ENCODE measurements around the gene LTF. TPM values are rescaled to one million over a fixed set of nuclear protein-coding genes. Genes with fewer than 3 reads are reported as not detected.

The LTF gene
- total RNA-seq, result not detected in 2 replicates

GRCh38 chr3:46464326-46465195 is at the start of gene LTF:
Gene LTF, minus strand, starts transcription at chr3:46464905. Its CDS starts 38 bp downstream, at chr3:46464867.

GRCh38 chr3:46497556-46498265 is 33.0 kb upstream of the LTF start, which contains the start of gene RTP3:
Gene RTP3, plus strand, starts transcription at chr3:46497976. Its CDS starts 87 bp downstream, at chr3:46498063.

GRCh38 chr3:46406788-46407611 is 57.7 kb downstream of the LTF start, which contains the start of the genes CCR5AS and CCRL2:
Gene CCR5AS, minus strand, starts transcription at chr3:46407066.
Gene CCRL2, plus strand, starts transcription at chr3:46407259. Its CDS starts 821 bp downstream, at chr3:46408080.

Other genes with a start within 250 kb of the LTF start
- gene CCR3, start 222.4 kb downstream of the LTF start, total RNA-seq, result not detected in 2 replicates
- gene CCR2, start 110.8 kb downstream of the LTF start, total RNA-seq, result not detected in 2 replicates
- gene CCR5, start 94.0 kb downstream of the LTF start, total RNA-seq, result not detected in 2 replicates
- gene CCRL2, start 57.6 kb downstream of the LTF start, total RNA-seq, result not detected in 2 replicates
- gene RTP3, start 33.1 kb upstream of the LTF start, total RNA-seq, result not detected in 2 replicates
- gene LRRC2, start 101.4 kb upstream of the LTF start, total RNA-seq, result 0.09 and 0.12 TPM in 2 replicates
- gene FAM240A, start 147.6 kb upstream of the LTF start, total RNA-seq, result not detected in 2 replicates
- gene ALS2CL, start 228.8 kb upstream of the LTF start, total RNA-seq, result 0.35 and 1.4 TPM in 2 replicates
- not detected in 2 replicates for gene TMIE, start 236.5 kb upstream of the LTF start, total RNA-seq

Measured in pericardium fibroblast (primary cell).